GM23338 (cell line): ENCODE data around the gene CYLC2. TPM values are rescaled to one million over a fixed set of nuclear protein-coding genes. Genes with fewer than 3 reads are reported as not detected.

Source experiments
- ATAC-seq: fragments of 200-7000 bp; cut with Tn5 transposase; 3 replicates; pipeline ENCODE4 v1.9.1; 2020
- DNase-seq: peaks from one replicate; pipeline ENCODE4 v3.0.0-alpha.2; 2015; ENCODE audit warnings: low spot score
- H2AFZ ChIP-seq: fragments of 200-600 bp; sonication (generic); 2 replicates; pipeline ENCODE4 v1.8.0; 2016; ENCODE audit warnings: antibody characterized with exemption, mild to moderate bottlenecking, moderate library complexity
- H3F3A ChIP-seq: fragments of 200-600 bp; sonication (generic); replicated peaks from 2 replicates; pipeline ENCODE4 v1.8.0; 2017; ENCODE audit warnings: antibody characterized with exemption, mixed run types, low read depth
- H3K27ac ChIP-seq: fragments of 200-600 bp; sonication (generic); 2 replicates; pipeline ENCODE4 v1.6.1; 2016; ENCODE audit warnings: low read depth
- H3K27me3 ChIP-seq: fragments of 200-600 bp; sonication (generic); 2 replicates; pipeline ENCODE4 v1.8.0; 2016; ENCODE audit warnings: mild to moderate bottlenecking, mixed run types, moderate library complexity; ENCODE audit not compliant: insufficient read depth
- H3K36me3 ChIP-seq: fragments of 200-600 bp; sonication (generic); 2 replicates; pipeline ENCODE4 v1.8.0; 2016; ENCODE audit warnings: mild to moderate bottlenecking; ENCODE audit not compliant: insufficient read depth
- H3K4me1 ChIP-seq: fragments of 200-600 bp; sonication (generic); 2 replicates; pipeline ENCODE4 v1.8.0; 2016; ENCODE audit warnings: mild to moderate bottlenecking, moderate library complexity; ENCODE audit not compliant: insufficient read depth
- H3K4me2 ChIP-seq: fragments of 200-600 bp; sonication (generic); 2 replicates; pipeline ENCODE4 v1.7.1; 2017; ENCODE audit warnings: mixed run types
- H3K4me3 ChIP-seq: fragments of 200-600 bp; sonication (generic); 2 replicates; pipeline ENCODE4 v1.6.1; 2016; ENCODE audit warnings: mixed run types
- H3K79me2 ChIP-seq: fragments of 200-600 bp; sonication (generic); replicated peaks from 2 replicates; pipeline ENCODE4 v1.8.0; 2017; ENCODE audit warnings: mild to moderate bottlenecking; ENCODE audit not compliant: insufficient read depth
- H3K9me2 ChIP-seq: fragments of 200-600 bp; sonication (generic); 2 replicates; pipeline ENCODE4 v1.8.0; 2017; ENCODE audit not compliant: insufficient read depth
- H4K20me1 ChIP-seq: fragments of 200-600 bp; sonication (generic); replicated peaks from 2 replicates; pipeline ENCODE4 v1.8.0; 2017; ENCODE audit warnings: mild to moderate bottlenecking; ENCODE audit not compliant: insufficient read depth
- H3K27ac Mint-ChIP-seq: 2 replicates; pipeline ENCODE4 v1.8.0; 2020; ENCODE audit warnings: inconsistent platforms, mild to moderate bottlenecking, moderate library complexity, mixed read lengths
- H3K27me3 Mint-ChIP-seq: 3 replicates; pipeline ENCODE4 v1.8.0; 2022; ENCODE audit warnings: low read depth, mild to moderate bottlenecking, moderate library complexity, mixed read lengths, inconsistent platforms; ENCODE audit not compliant: insufficient read depth, poor library complexity
- H3K36me3 Mint-ChIP-seq: 3 replicates; pipeline ENCODE4 v1.8.0; 2021; ENCODE audit warnings: low read depth, mild to moderate bottlenecking, inconsistent platforms, moderate library complexity, mixed read lengths
- H3K4me1 Mint-ChIP-seq: 3 replicates; pipeline ENCODE4 v1.8.0; 2020; ENCODE audit warnings: mild to moderate bottlenecking, inconsistent platforms, mixed read lengths
- H3K4me3 Mint-ChIP-seq: 3 replicates; pipeline ENCODE4 v1.8.0; 2021; ENCODE audit warnings: moderate library complexity, mild to moderate bottlenecking, inconsistent platforms, mixed read lengths
- H3K9me3 Mint-ChIP-seq: 3 replicates; pipeline ENCODE4 v1.8.0; 2020; ENCODE audit warnings: moderate library complexity, mild to moderate bottlenecking, inconsistent platforms, mixed read lengths
- CREB1 ChIP-seq: fragments of 250-450 bp; sonication (Bioruptor Pico); IDR thresholded peaks from 2 replicates; pipeline ENCODE4 v1.5.0; 2020; ENCODE audit warnings: low read depth, mild to moderate bottlenecking, moderate library complexity
- CTCF ChIP-seq, 2 experiments: fragments of 200-600 bp in 1 of 2; sonication (generic) in 1 of 2; conservative IDR thresholded peaks; 2 replicates each; pipeline versions ENCODE4 v1.5.1 to v1.6.1; 2016 to 2017; ENCODE audit warnings: antibody characterized with exemption in 2 of 2, low read depth in 2 of 2, mild to moderate bottlenecking in 2 of 2, moderate library complexity in 1 of 2
- EZH2 ChIP-seq: fragments of 200-600 bp; sonication (generic); IDR thresholded peaks from one replicate; pipeline ENCODE4 v1.8.0; 2017; ENCODE audit warnings: antibody characterized with exemption, mild to moderate bottlenecking, low read depth; ENCODE audit not compliant: unreplicated experiment
- EZH2phosphoT487 ChIP-seq: fragments of 200-600 bp; sonication (generic); IDR thresholded peaks from one replicate; pipeline ENCODE4 v1.8.1; 2018; ENCODE audit warnings: antibody characterized with exemption; ENCODE audit not compliant: unreplicated experiment
- JUNB ChIP-seq: IDR thresholded peaks from one replicate; pipeline ENCODE4 v1.6.1; 2016; ENCODE audit warnings: antibody characterized with exemption; ENCODE audit not compliant: unreplicated experiment
- NANOG ChIP-seq: IDR thresholded peaks from 2 replicates; pipeline ENCODE4 v1.6.1; 2016; ENCODE audit warnings: antibody characterized with exemption, borderline replicate concordance
- POLR2AphosphoS5 ChIP-seq: IDR thresholded peaks from 2 replicates; pipeline ENCODE4 v1.6.1; 2016; ENCODE audit warnings: antibody characterized with exemption, low read depth
- REST ChIP-seq: IDR thresholded peaks from one replicate; pipeline ENCODE4 v1.6.1; 2018; ENCODE audit warnings: antibody characterized with exemption; ENCODE audit not compliant: unreplicated experiment
- STAT1 ChIP-seq: IDR thresholded peaks from one replicate; pipeline ENCODE4 v1.6.1; 2016; ENCODE audit warnings: antibody characterized with exemption; ENCODE audit not compliant: unreplicated experiment
- ZNF114 ChIP-seq: fragments of 250-450 bp; sonication (Bioruptor Pico); IDR thresholded peaks from 2 replicates; pipeline ENCODE4 v1.5.0; 2020; ENCODE audit warnings: mild to moderate bottlenecking, moderate library complexity
- ZNF331 ChIP-seq: fragments of 250-450 bp; sonication (Bioruptor Pico); IDR thresholded peaks from 2 replicates; pipeline ENCODE4 v1.5.0; 2020; ENCODE audit warnings: low read depth, mild to moderate bottlenecking, moderate library complexity
- polyA plus RNA-seq: library from polyadenylated mRNA; unstranded; fragments of >200 nt; fragmentation: Nextera tagmentation; extraction: Ambion mirVana; gene quantifications from 2 replicates; pipeline ENCODE4 v1.2.1, GENCODE V29; 2016
- total RNA-seq: library from RNA; depleted of rRNA; stranded (reverse); fragments of >200 nt; shearing (Covaris generic); gene quantifications from 2 replicates; pipeline ENCODE4 v1.2.3, GENCODE V29; 2014
- TF ChIP-seq, protein P1 (sequence below): IDR thresholded peaks from 2 replicates; pipeline ENCODE4 v1.6.1; 2016; ENCODE audit warnings: antibody characterized with exemption

Gene CYLC2
- total and polyA plus RNA-seq, 2 experiments from 2014 or later: not detected

GRCh38 chr9:103003689-103004088 lies 8.6 kb downstream of the CYLC2 start (continued):
- TF ChIP-seq REST: no peak
- no peak for TF ChIP-seq CREB1 (CRISPR knock-in tag)
- no peak for TF ChIP-seq ZNF331 (CRISPR knock-in tag)
- TF ChIP-seq STAT1: no peak
- TF ChIP-seq ZNF114 (CRISPR knock-in tag): no peak
- no peak for TF ChIP-seq NANOG
- TF ChIP-seq, protein P1, sequence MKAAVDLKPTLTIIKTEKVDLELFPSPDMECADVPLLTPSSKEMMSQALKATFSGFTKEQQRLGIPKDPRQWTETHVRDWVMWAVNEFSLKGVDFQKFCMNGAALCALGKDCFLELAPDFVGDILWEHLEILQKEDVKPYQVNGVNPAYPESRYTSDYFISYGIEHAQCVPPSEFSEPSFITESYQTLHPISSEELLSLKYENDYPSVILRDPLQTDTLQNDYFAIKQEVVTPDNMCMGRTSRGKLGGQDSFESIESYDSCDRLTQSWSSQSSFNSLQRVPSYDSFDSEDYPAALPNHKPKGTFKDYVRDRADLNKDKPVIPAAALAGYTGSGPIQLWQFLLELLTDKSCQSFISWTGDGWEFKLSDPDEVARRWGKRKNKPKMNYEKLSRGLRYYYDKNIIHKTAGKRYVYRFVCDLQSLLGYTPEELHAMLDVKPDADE: no peak
- no peak for TF ChIP-seq CTCF (conservative IDR thresholded peaks at IDR 0.05; ENCODE audit: low read depth in 2 of 2)
- TF ChIP-seq EZH2: no peak
- TF ChIP-seq EZH2phosphoT487: no peak
- no peak for TF ChIP-seq JUNB

DNA sequence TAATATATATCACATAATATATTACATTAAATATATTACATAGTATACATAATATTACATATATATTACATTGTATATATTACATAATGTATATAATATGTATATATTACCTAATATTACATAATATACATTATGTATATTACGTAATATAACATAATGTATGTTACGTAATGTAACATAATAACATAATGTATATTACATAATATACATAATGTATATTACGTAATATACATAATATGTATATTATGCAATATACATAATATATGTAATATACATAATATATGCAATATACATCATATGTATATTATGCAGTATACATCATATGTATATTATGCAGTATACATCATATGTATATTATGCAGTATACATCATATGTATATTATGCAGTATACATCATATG lies 19.1 kb downstream of the CYLC2 start:
- H3K4me2 ChIP-seq: no peak overlapping the region
- H3K9me2 ChIP-seq: no peaks in the 10 kb centered on the region
- no peaks in the 10 kb centered on the region for H3F3A ChIP-seq
- Mint-ChIP-seq H3K27me3 (no peaks in the 10 kb centered on the region), H3K36me3 (no peaks in the 10 kb centered on the region; the same call in 2 of the 3 replicates), H3K4me1 (no peaks in the 10 kb centered on the region), H3K9me3 (peaks cover 62% of the 10 kb centered on the region), H3K4me3 (no peak overlapping the region), H3K27ac (no peak overlapping the region)
- H3K4me1 ChIP-seq: no peaks in the 10 kb centered on the region
- H3K27ac ChIP-seq: no peak overlapping the region
- H3K79me2 ChIP-seq: no peaks in the 10 kb centered on the region
- no peaks in the 10 kb centered on the region for H4K20me1 ChIP-seq
- H2AFZ ChIP-seq: no peak overlapping the region
- DNase-seq: no peak
- H3K36me3 ChIP-seq: no peaks in the 10 kb centered on the region
- ATAC-seq: no peak
- H3K4me3 ChIP-seq: no peak overlapping the region
- no peaks in the 10 kb centered on the region for H3K27me3 ChIP-seq
- no peak for TF ChIP-seq JUNB
- TF ChIP-seq REST: no peak
- TF ChIP-seq POLR2AphosphoS5: no peak
- no peak for TF ChIP-seq EZH2
- TF ChIP-seq, protein P1: no peak
- no peak for TF ChIP-seq EZH2phosphoT487
- no peak for TF ChIP-seq CTCF (conservative IDR thresholded peaks at IDR 0.05; ENCODE audit: low read depth in 2 of 2)
- no peak for TF ChIP-seq STAT1
- TF ChIP-seq ZNF331 (CRISPR knock-in tag): no peak
- no peak for TF ChIP-seq CREB1 (CRISPR knock-in tag)
